ENCODE data around the gene PLCB1.

- no peak for TF ChIP-seq CTCF (conservative IDR thresholded peaks at IDR 0.05)
- TF ChIP-seq ZFX (IDR thresholded peaks at IDR 0.05) = no peak
Observed at GRCh38 chr20:8690074-8690473, 558.0 kb downstream of the PLCB1 start.
